ENCODE results near the gene DXO.

The DXO gene

DNA sequence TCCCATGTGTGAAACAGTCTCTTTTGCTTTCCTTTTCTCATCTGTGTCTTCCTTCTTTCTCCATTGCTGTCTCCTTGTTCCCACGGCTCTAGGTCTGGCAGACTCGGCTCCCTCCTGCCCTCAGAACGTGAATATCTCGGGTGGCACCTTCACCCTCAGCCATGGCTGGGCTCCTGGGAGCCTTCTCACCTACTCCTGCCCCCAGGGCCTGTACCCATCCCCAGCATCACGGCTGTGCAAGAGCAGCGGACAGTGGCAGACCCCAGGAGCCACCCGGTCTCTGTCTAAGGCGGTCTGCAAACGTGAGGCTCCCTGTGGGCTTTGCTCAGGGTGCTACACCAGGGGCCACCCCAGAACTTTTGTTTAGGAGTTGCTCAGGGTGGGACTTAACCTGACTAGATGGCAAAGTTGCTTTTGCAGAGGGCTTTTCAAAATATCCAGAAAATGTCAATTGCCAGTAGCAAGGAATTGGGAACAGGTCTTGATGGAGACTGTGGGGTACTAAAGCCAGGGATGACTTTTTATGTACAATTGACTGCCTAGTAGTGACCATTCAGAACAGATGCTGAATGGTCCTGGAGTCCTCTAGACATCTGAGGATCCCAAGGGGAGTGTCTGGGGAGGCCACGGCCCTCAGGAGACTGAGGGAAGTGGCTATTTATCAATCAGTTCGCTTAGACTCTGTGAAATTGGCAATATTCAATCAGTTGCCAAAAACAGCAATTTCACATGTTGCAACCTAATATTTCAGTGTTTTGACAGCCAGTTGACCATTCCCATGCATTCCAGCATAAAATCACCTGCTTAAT lies 43.9 kb downstream of the DXO start:
- no peak overlapping the region for H3K4me3 ChIP-seq (replicated peaks; ENCODE audit: low read depth, low read length)
- H3K27me3 ChIP-seq (replicated peaks; ENCODE audit: control insufficient read depth, insufficient read depth, low read length), result no peaks in the 10 kb centered on the region; the same call in 1 of the 2 replicates
- H3K36me3 ChIP-seq (ENCODE audit: control insufficient read depth, insufficient read depth, low read length), result no peaks in the 10 kb centered on the region
- DNase-seq (ENCODE audit: extremely low read depth, insufficient read length), result no peak
- TF ChIP-seq, protein P1, sequence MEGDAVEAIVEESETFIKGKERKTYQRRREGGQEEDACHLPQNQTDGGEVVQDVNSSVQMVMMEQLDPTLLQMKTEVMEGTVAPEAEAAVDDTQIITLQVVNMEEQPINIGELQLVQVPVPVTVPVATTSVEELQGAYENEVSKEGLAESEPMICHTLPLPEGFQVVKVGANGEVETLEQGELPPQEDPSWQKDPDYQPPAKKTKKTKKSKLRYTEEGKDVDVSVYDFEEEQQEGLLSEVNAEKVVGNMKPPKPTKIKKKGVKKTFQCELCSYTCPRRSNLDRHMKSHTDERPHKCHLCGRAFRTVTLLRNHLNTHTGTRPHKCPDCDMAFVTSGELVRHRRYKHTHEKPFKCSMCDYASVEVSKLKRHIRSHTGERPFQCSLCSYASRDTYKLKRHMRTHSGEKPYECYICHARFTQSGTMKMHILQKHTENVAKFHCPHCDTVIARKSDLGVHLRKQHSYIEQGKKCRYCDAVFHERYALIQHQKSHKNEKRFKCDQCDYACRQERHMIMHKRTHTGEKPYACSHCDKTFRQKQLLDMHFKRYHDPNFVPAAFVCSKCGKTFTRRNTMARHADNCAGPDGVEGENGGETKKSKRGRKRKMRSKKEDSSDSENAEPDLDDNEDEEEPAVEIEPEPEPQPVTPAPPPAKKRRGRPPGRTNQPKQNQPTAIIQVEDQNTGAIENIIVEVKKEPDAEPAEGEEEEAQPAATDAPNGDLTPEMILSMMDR (IDR thresholded peaks at IDR 0.05; ENCODE audit: insufficient read depth, low read length, poor library complexity, severe bottlenecking), result no peak

DNA sequence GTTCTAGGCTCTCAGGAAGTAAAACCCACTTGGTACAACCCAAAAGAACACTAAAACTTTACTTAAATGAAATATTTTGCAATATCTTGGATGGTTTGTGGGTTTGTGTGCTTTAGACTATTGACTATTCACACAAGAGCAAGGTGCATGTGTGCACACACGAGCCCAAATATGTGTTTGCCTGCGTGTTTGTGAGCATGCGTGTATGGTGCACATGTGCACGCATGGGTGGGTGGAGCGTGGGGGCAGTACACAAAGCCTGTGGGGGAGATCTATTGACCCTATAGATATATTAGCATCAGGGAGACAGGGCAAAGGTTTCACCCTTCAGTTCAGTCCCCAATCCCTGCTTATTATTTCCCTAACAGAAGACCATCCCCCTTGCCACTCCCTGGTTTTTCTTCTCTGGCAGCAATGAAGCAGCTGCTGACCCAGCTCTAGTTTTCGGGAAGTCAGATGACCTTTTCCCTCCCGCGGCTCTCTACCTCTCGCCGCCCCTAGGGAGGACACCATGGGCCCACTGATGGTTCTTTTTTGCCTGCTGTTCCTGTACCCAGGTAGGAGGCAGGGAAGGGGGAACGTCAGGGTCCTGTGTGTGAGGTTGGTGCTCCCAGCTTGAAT lies 44.6 kb downstream of the DXO start, which contains the start of gene C2:
Gene C2, plus strand, starts transcription at position 476 of the 621 bp plus-strand sequence. Its CDS starts 36 bp downstream, at position 512.
- Histone ChIP-seq H3K4me3 (replicated peaks; ENCODE audit: low read depth, low read length) (no peak within 1 kb of the TSS), H3K36me3 (ENCODE audit: control insufficient read depth, insufficient read depth, low read length) (no peaks in the 10 kb centered on the region), H3K27me3 (replicated peaks; ENCODE audit: control insufficient read depth, insufficient read depth, low read length) (no peaks in the 10 kb centered on the region; the same call in 1 of the 2 replicates)
- DNase-seq (ENCODE audit: extremely low read depth, insufficient read length), result no peak
- TF ChIP-seq, protein P1 (IDR thresholded peaks at IDR 0.05; ENCODE audit: insufficient read depth, low read length, poor library complexity, severe bottlenecking), result no peak

DNA sequence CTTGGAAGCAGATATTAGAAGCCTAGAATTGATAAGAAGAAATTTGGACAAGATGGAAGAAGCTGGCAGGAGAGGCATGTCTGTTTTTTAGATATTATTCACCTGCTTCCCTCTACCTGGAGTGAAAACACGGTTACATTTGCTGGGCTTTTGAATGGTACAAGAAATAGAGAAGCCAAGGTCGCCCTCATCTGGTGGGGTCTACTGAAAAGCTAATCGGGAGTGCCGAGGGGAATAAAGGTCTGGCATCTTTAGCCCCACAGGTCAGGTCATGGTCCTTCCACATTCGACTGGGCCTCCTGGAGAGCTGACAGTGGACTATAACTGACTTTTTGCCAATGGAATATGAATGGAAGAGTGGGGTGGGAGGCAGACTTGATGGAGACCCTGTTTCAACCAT lies 49.0 kb downstream of the DXO start:
- Histone ChIP-seq H3K36me3 (ENCODE audit: control insufficient read depth, insufficient read depth, low read length) (no peaks in the 10 kb centered on the region), H3K27me3 (replicated peaks; ENCODE audit: control insufficient read depth, insufficient read depth, low read length) (no peaks in the 10 kb centered on the region; the same call in 1 of the 2 replicates), H3K4me3 (replicated peaks; ENCODE audit: low read depth, low read length) (no peak overlapping the region)
- DNase-seq (ENCODE audit: extremely low read depth, insufficient read length), result no peak
- TF ChIP-seq, protein P1 (IDR thresholded peaks at IDR 0.05; ENCODE audit: insufficient read depth, low read length, poor library complexity, severe bottlenecking), result peak; percentile 41

DNA sequence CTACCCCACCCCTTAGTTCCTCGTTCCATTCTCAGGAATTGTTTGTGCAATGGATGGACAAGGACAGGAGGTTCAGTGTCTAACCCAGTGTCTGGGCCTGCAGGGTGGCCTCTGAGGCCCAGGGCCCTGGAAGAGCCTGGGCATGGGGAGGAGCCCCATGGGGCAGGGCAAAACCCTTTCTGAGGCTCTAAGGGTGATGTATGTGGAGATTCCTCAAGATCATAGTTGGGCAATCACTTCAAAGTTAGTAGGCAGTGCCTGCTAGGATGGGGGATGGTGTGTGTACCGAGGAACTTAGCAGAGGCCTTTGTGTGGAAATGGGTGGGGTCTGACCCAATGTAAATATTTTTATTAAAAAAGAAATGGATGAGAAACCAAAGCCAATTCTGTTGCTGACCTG lies 51.1 kb downstream of the DXO start:
- no peak for DNase-seq (ENCODE audit: extremely low read depth, insufficient read length)
- TF ChIP-seq, protein P1 (IDR thresholded peaks at IDR 0.05; ENCODE audit: insufficient read depth, low read length, poor library complexity, severe bottlenecking), result no peak
- Histone ChIP-seq H3K36me3 (ENCODE audit: control insufficient read depth, insufficient read depth, low read length) (no peaks in the 10 kb centered on the region), H3K4me3 (replicated peaks; ENCODE audit: low read depth, low read length) (no peak overlapping the region), H3K27me3 (replicated peaks; ENCODE audit: control insufficient read depth, insufficient read depth, low read length) (no peaks in the 10 kb centered on the region)

Measured in GM06990 (cell line).